Breast epithelium (tissue), 3 donors: ENCODE measurements around the gene PCCB.

Experiments
- POLR2A ChIP-seq: fragments of 450-650 bp; IDR thresholded peaks from one replicate; pipeline ENCODE4 v1.6.1; 2016; ENCODE audit warnings: antibody characterized with exemption, mild to moderate bottlenecking, moderate library complexity
- TF ChIP-seq, protein P1 (sequence below), 3 donors: fragments of 450-650 bp; IDR thresholded peaks; one replicate each; pipeline ENCODE4 v1.5.1; 2016 to 2017; ENCODE audit warnings: antibody characterized with exemption in 3 of 3, mild to moderate bottlenecking in 3 of 3, moderate library complexity in 3 of 3

DNA sequence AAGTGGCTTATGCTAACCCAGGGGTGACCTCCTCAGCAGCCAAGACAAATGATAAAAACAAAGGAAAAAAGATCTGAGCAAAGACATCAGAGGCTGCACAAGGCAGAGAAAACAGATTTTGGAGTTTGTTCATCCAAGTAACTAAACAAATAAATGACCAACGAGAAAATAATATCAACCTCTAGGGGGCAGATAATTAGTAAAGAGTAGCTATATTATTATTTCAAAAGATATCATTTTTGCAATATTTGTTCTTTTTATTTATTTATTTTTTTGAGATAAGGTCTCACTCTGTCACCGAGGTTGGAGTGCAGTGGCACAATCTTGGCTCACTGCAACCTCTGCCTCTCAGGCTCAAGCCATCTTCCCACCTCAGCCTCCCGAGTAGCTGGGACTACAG, 101.8 kb downstream of the PCCB start:
- TF ChIP-seq, protein P1, sequence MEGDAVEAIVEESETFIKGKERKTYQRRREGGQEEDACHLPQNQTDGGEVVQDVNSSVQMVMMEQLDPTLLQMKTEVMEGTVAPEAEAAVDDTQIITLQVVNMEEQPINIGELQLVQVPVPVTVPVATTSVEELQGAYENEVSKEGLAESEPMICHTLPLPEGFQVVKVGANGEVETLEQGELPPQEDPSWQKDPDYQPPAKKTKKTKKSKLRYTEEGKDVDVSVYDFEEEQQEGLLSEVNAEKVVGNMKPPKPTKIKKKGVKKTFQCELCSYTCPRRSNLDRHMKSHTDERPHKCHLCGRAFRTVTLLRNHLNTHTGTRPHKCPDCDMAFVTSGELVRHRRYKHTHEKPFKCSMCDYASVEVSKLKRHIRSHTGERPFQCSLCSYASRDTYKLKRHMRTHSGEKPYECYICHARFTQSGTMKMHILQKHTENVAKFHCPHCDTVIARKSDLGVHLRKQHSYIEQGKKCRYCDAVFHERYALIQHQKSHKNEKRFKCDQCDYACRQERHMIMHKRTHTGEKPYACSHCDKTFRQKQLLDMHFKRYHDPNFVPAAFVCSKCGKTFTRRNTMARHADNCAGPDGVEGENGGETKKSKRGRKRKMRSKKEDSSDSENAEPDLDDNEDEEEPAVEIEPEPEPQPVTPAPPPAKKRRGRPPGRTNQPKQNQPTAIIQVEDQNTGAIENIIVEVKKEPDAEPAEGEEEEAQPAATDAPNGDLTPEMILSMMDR (IDR thresholded peaks at IDR 0.05): no peak
- TF ChIP-seq POLR2A: no peak
